Suprapubic skin (tissue), 4 donors: ENCODE data around the gene APC.

Experiments
- CTCF ChIP-seq, 2 donors: fragments of 200-600 bp in 1 of 2; fragments of 450-650 bp in 1 of 2; sonication (generic) in 1 of 2; IDR thresholded peaks; one replicate each; pipeline ENCODE4 v1.5.1; 2016 to 2019; ENCODE audit warnings: antibody characterized with exemption in 2 of 2, mild to moderate bottlenecking in 1 of 2, moderate library complexity in 1 of 2
- POLR2A ChIP-seq, 2 donors: fragments of 450-650 bp; IDR thresholded peaks; one replicate each; pipeline ENCODE4 v1.6.1; 2017; ENCODE audit warnings: antibody characterized with exemption in 2 of 2, mild to moderate bottlenecking in 2 of 2, moderate library complexity in 2 of 2
- POLR2AphosphoS5 ChIP-seq, 3 donors: sonication (generic); formaldehyde crosslinking; IDR thresholded peaks; one replicate each; pipeline ENCODE4 v1.6.1; 2017; ENCODE audit warnings: antibody characterized with exemption in 3 of 3

- no peak for TF ChIP-seq POLR2A (IDR thresholded peaks at IDR 0.05)
- TF ChIP-seq CTCF (IDR thresholded peaks at IDR 0.05), result no peak
- TF ChIP-seq POLR2AphosphoS5 (IDR thresholded peaks at IDR 0.05), result no peak
These were observed 82.6 kb downstream of the APC start for GRCh38 chr5:112820246-112820645.
